Endothelial cell (in vitro differentiated cells): ENCODE measurements around the gene CNKSR3. TPM values are rescaled to one million over a fixed set of nuclear protein-coding genes. Genes with fewer than 3 reads are reported as not detected.
A peak's percentile ranks its signal among the peaks of the same experiment; 100 is the strongest.

Experiments used
- DNase-seq: peaks from one replicate; pipeline ENCODE4 v3.0.0; 2021; ENCODE audit warnings: low spot score
- H3K27ac Mint-ChIP-seq: one replicate; pipeline ENCODE4 v1.8.0; 2021; ENCODE audit warnings: mixed read lengths, inconsistent platforms; ENCODE audit not compliant: unreplicated experiment
- H3K27me3 Mint-ChIP-seq: one replicate; pipeline ENCODE4 v1.8.0; 2021; ENCODE audit warnings: mild to moderate bottlenecking, moderate library complexity, mixed read lengths, inconsistent platforms; ENCODE audit not compliant: unreplicated experiment
- H3K36me3 Mint-ChIP-seq: one replicate; pipeline ENCODE4 v1.8.0; 2021; ENCODE audit warnings: mild to moderate bottlenecking, low read depth, mixed read lengths, inconsistent platforms; ENCODE audit not compliant: unreplicated experiment
- H3K4me1 Mint-ChIP-seq: one replicate; pipeline ENCODE4 v1.8.0; 2021; ENCODE audit warnings: mild to moderate bottlenecking, mixed read lengths, inconsistent platforms; ENCODE audit not compliant: unreplicated experiment
- H3K4me3 Mint-ChIP-seq: one replicate; pipeline ENCODE4 v1.8.0; 2021; ENCODE audit warnings: mild to moderate bottlenecking, mixed read lengths, inconsistent platforms; ENCODE audit not compliant: unreplicated experiment
- H3K9me3 Mint-ChIP-seq: one replicate; pipeline ENCODE4 v1.8.0; 2021; ENCODE audit warnings: mixed read lengths, inconsistent platforms; ENCODE audit not compliant: unreplicated experiment
- CTCF ChIP-seq: fragments of 200-600 bp; sonication (generic); IDR thresholded peaks from one replicate; pipeline ENCODE4 v1.5.0; 2021; ENCODE audit warnings: antibody characterized with exemption; ENCODE audit not compliant: unreplicated experiment
- total RNA-seq: library from RNA; stranded (reverse); fragmentation: NEBNext Ultra II Directional; extraction: Animal tissue kit (Norgen Biotek cat#: 25700); gene quantifications from one replicate; pipeline ENCODE4 v1.2.1, GENCODE V29; 2021; ENCODE audit not compliant: unreplicated experiment

The CNKSR3 gene
- total RNA-seq, 1 donor from 2014 or later: 9.7 TPM

- no peaks in the 10 kb centered on the region for H3K27me3 Mint-ChIP-seq
- H3K27ac Mint-ChIP-seq: no peak overlapping the region
- TF ChIP-seq CTCF: no peak
- H3K4me3 Mint-ChIP-seq: no peak overlapping the region
- no peaks in the 10 kb centered on the region for H3K36me3 Mint-ChIP-seq
- DNase-seq: no peak
- peaks cover 18% of the 10 kb centered on the region for H3K4me1 Mint-ChIP-seq
- H3K9me3 Mint-ChIP-seq: no peaks in the 10 kb centered on the region
Observed at GRCh38 chr6:154539593-154540269, 29.2 kb upstream of the CNKSR3 start.

GRCh38 chr6:154538640-154539191 lies 28.2 kb upstream of the CNKSR3 start:
- no peak overlapping the region for H3K27ac Mint-ChIP-seq
- no peak for TF ChIP-seq CTCF
- H3K36me3 Mint-ChIP-seq: no peaks in the 10 kb centered on the region
- no peaks in the 10 kb centered on the region for H3K27me3 Mint-ChIP-seq
- H3K4me1 Mint-ChIP-seq: peaks cover 18% of the 10 kb centered on the region
- DNase-seq: no peak
- no peak overlapping the region for H3K4me3 Mint-ChIP-seq
- no peaks in the 10 kb centered on the region for H3K9me3 Mint-ChIP-seq

- no peak for DNase-seq
- Mint-ChIP-seq H3K27me3 (peaks cover under 1% of the 10 kb centered on the region), H3K27ac (no peak overlapping the region), H3K9me3 (no peaks in the 10 kb centered on the region), H3K4me3 (no peak overlapping the region), H3K36me3 (no peaks in the 10 kb centered on the region), H3K4me1 (peaks cover 15% of the 10 kb centered on the region)
- TF ChIP-seq CTCF: no peak
Observed at GRCh38 chr6:154537511-154538325, 27.2 kb upstream of the CNKSR3 start.

- peaks cover 1% of the 10 kb centered on the region for H3K27me3 Mint-ChIP-seq
- no peak overlapping the region for H3K4me3 Mint-ChIP-seq
- H3K4me1 Mint-ChIP-seq: peaks cover 12% of the 10 kb centered on the region
- peak overlapping the region; percentile 43 for H3K27ac Mint-ChIP-seq
- no peak for TF ChIP-seq CTCF
- no peak for DNase-seq
- no peaks in the 10 kb centered on the region for H3K9me3 Mint-ChIP-seq
- H3K36me3 Mint-ChIP-seq: no peaks in the 10 kb centered on the region
Observed at GRCh38 chr6:154536999-154537398, 26.5 kb upstream of the CNKSR3 start.

- Mint-ChIP-seq H3K27me3 (peaks cover 1% of the 10 kb centered on the region), H3K36me3 (no peaks in the 10 kb centered on the region), H3K4me1 (peaks cover 12% of the 10 kb centered on the region), H3K9me3 (no peaks in the 10 kb centered on the region), H3K27ac (no peak overlapping the region), H3K4me3 (no peak overlapping the region)
- TF ChIP-seq CTCF: no peak
- DNase-seq: no peak
Observed at GRCh38 chr6:154536255-154536654, 25.8 kb upstream of the CNKSR3 start.
